CD8-positive, alpha-beta memory T cell (primary cell): ENCODE results near the gene CYP27A1. TPM values are rescaled to one million over a fixed set of nuclear protein-coding genes. Genes with fewer than 3 reads are reported as not detected.
A peak's percentile ranks its signal among the peaks of the same experiment; 100 is the strongest.
"Not testable (repeated sequence)": the region's sequence is repeated elsewhere in the genome, so short reads cannot be mapped to it uniquely, and the experiment has no call there.

Source experiments
- CTCF ChIA-PET: fragments of 350-600 bp; sonication (Branson Sonifier 250); formaldehyde crosslinking; loops from one replicate; lab custom pipeline; 2021; ENCODE audit warnings: antibody characterized with exemption; lab: Charles Lee
- POLR2A ChIA-PET: fragments of 350-600 bp; sonication (Branson Sonifier 250); formaldehyde crosslinking; loops from one replicate; lab custom pipeline; 2021; ENCODE audit warnings: antibody characterized with exemption; lab: Charles Lee
- DNase-seq, 5 donors: peaks; one replicate each; pipeline versions ENCODE4 v3.0.0 to v3.0.0-alpha.2; 2020 to 2022; ENCODE audit warnings: mixed read lengths in 1 of 5
- H3K27ac ChIP-seq: one replicate; pipeline ENCODE4 v1.7.0; 2013; ENCODE audit warnings: low read depth, mild to moderate bottlenecking, low read length, moderate library complexity
- H3K27me3 ChIP-seq: 2 replicates; pipeline ENCODE4 v1.7.0; 2013; ENCODE audit warnings: low read length, mild to moderate bottlenecking; ENCODE audit not compliant: insufficient read depth, poor library complexity, severe bottlenecking
- H3K36me3 ChIP-seq: 2 replicates; pipeline ENCODE4 v1.7.0; 2013; ENCODE audit warnings: mild to moderate bottlenecking, low read length, moderate library complexity; ENCODE audit not compliant: insufficient read depth
- H3K4me1 ChIP-seq: 2 replicates; pipeline ENCODE4 v1.7.0; 2013; ENCODE audit warnings: mild to moderate bottlenecking, low read length, moderate library complexity; ENCODE audit not compliant: insufficient read depth
- H3K4me3 ChIP-seq: 2 replicates; pipeline ENCODE4 v1.7.0; 2013; ENCODE audit warnings: mild to moderate bottlenecking, low read length
- H3K9me3 ChIP-seq: 2 replicates; pipeline ENCODE4 v1.7.0; 2013; ENCODE audit warnings: mild to moderate bottlenecking, low read length
- H3K27ac Mint-ChIP-seq, 8 donors: one replicate each; pipeline ENCODE4 v1.8.0; 2020 to 2021; ENCODE audit warnings: mixed read lengths in 8 of 8, mild to moderate bottlenecking in 6 of 8, inconsistent platforms in 3 of 8, moderate library complexity in 3 of 8
- H3K27me3 Mint-ChIP-seq, 2 donors: one replicate each; pipeline ENCODE4 v1.8.0; 2020 to 2021; ENCODE audit warnings: mixed read lengths in 2 of 2, mild to moderate bottlenecking in 1 of 2, moderate library complexity in 1 of 2
- H3K36me3 Mint-ChIP-seq, 3 donors: one replicate each; pipeline ENCODE4 v1.8.0; 2020 to 2021; ENCODE audit warnings: mixed read lengths in 3 of 3, inconsistent platforms in 1 of 3, mild to moderate bottlenecking in 1 of 3
- H3K4me1 Mint-ChIP-seq, 3 donors: one replicate each; pipeline ENCODE4 v1.8.0; 2020 to 2021; ENCODE audit warnings: mixed read lengths in 3 of 3, inconsistent platforms in 1 of 3, mild to moderate bottlenecking in 1 of 3
- H3K4me3 Mint-ChIP-seq, 7 donors: one replicate each; pipeline ENCODE4 v1.8.0; 2020 to 2021; ENCODE audit warnings: mixed read lengths in 7 of 7, mild to moderate bottlenecking in 6 of 7, moderate library complexity in 4 of 7, inconsistent platforms in 2 of 7
- H3K9me3 Mint-ChIP-seq, 5 donors: one replicate each; pipeline ENCODE4 v1.8.0; 2020 to 2022; ENCODE audit warnings: mixed read lengths in 5 of 5, mild to moderate bottlenecking in 3 of 5, moderate library complexity in 2 of 5, inconsistent platforms in 1 of 5
- polyA plus RNA-seq: library from polyadenylated mRNA; unstranded; fragments of 300-500 nt; fragmentation: Illumina TruSeq; gene quantifications from one replicate; pipeline ENCODE4 v1.2.3, GENCODE V29; 2021
- total RNA-seq, 2 experiments: library from RNA; stranded (reverse); gene quantifications; one replicate each; pipeline ENCODE4 v1.2.3, GENCODE V29; 2021

Gene CYP27A1
- total and polyA plus RNA-seq, 3 experiments from 2014 or later, result 1.2 TPM; not detected in 1

DNA sequence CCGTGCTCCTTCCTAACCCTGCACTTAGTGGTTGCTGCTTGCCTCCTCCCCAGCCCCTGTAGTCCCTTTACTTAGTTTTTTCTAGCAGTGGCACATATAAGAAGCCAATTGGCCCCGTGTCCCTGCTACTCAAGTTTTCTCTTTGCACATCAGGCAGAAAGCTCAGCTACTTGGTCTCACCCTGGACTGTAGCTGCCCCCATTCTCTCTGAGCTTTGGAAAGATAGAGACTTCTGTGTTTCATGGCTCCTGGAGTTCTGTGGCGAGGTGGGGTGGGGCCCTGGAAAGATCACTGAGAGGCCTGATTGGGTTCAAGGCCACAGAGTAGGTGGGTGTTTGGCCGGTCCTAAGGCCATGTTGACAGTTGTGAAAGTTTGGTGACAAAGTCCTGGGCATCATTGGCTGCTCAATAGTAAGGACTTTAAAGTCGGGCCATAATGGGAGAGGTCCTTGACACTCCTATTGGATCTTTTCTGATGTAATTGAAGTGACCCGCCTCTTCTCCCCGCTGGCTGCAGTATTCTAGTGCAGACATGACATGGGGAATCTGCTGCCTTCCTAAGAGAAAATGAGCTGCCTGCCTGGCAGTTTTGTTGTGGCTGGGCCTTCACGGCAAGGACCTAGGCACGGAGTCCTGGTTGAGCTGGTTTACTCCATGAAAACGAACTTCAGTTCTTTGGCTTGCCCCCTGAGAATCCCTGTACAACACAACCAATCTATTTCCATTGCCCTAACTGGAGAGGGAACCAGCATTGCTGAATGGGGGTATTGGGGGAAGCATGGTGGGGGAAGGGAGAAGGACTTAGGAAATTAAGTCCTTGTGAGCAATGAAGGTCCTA, 26.2 kb upstream of the CYP27A1 start:
- no peaks in the 10 kb centered on the region for H3K4me1 ChIP-seq
- POLR2A ChIA-PET, result no interaction called here

DNA sequence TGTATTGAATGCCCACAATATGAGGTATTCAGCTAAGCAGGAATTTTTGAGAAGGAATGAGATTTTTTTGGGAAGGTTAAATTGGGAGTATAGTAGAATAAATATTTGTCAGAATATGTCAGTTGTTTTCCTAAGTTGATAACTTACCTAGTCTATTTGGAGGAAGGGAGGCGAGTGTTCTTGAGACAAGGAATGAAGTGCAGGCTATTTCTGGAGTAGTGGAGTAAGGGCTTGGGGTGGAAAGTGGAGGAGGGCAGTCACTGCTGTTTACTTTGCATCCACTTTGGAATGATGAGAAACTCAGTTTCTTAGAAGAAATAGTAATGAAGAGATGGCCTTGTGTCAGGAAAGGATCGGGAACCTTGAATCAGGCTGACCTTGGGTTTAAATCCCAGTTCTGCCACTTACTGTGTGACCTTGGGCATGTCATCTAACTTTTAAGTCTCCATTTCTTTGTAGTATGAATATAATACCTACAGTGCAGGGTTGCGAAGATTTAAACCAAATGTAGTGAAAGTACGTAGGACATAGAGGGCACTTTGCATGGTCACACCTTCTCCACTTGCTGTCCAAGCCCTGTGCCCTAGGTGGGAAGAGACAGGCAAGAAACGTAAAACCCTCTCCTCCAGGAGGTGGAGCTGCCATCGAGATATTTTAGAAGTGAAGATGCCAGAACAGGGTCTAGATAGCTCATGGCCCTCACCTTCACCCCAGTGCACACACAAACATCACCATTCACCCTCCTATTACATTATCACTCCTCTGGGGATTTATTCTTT, 25.2 kb upstream of the CYP27A1 start:
- no peaks in the 10 kb centered on the region for H3K27me3 ChIP-seq
- H3K4me3 ChIP-seq, result no peak overlapping the region
- Mint-ChIP-seq H3K36me3 (peaks cover 17 to 41% (median 22%) of the 10 kb centered on the region in 3 donors), H3K27ac (peak overlapping the region in 1 of 8 donors; percentile 13), H3K27me3 (no peaks in the 10 kb centered on the region), H3K4me1 (no peaks in the 10 kb centered on the region), H3K9me3 (no peaks in the 10 kb centered on the region), H3K4me3 (no peak overlapping the region)
- H3K36me3 ChIP-seq, result peaks cover 11% of the 10 kb centered on the region
- POLR2A ChIA-PET, result no interaction called here
- DNase-seq, result no peak
- CTCF ChIA-PET, result no interaction called here
- no peaks in the 10 kb centered on the region for H3K4me1 ChIP-seq
- H3K27ac ChIP-seq, result no peak overlapping the region
- H3K9me3 ChIP-seq, result no peaks in the 10 kb centered on the region

More for the DNA sequence above, 26.2 kb upstream of the CYP27A1 start:
- Histone ChIP-seq H3K9me3 (no peaks in the 10 kb centered on the region), H3K27me3 (no peaks in the 10 kb centered on the region), H3K36me3 (peaks cover 11% of the 10 kb centered on the region), H3K4me3 (no peak overlapping the region), H3K27ac (no peak overlapping the region)
- H3K27ac Mint-ChIP-seq, result no peak overlapping the region
- H3K4me3 Mint-ChIP-seq, result peak overlapping the region in 1 of 7 donors; percentile 41
- DNase-seq, result no peak
- H3K9me3 Mint-ChIP-seq, result no peaks in the 10 kb centered on the region
- no peaks in the 10 kb centered on the region for H3K27me3 Mint-ChIP-seq
- no peaks in the 10 kb centered on the region for H3K4me1 Mint-ChIP-seq
- CTCF ChIA-PET, result no interaction called here
- H3K36me3 Mint-ChIP-seq, result peaks cover 17 to 49% (median 25%) of the 10 kb centered on the region in 3 donors

DNA sequence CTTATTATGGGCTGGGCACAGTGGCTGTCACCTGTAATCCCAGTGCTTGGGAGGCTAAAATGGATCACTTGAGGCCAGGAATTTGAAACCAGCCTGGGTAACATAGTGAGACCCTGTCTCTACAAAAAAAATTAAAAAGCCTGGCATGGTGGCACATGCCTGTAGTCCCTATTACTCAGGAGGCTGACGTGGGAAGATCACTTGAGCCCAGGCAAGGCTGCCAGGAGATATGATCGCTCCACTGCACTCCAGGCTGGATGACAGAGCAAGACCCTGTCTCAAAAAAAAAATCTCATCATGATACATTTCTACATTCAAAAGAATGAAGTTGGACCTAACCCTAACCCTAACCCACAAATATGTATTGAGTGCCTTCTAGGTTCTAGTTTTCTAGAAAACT, 20.2 kb upstream of the CYP27A1 start:
- ChIA-PET POLR2A (no interaction called here), CTCF (interaction anchor here (1.3 kb wide), 1 partner anchor 86 kb away, joined by 3 read pairs; no protein-coding TSS in a partner anchor)
- Histone ChIP-seq H3K27ac (no peak overlapping the region), H3K27me3 (no peaks in the 10 kb centered on the region), H3K4me3 (no peak overlapping the region), H3K9me3 (no peaks in the 10 kb centered on the region), H3K4me1 (no peaks in the 10 kb centered on the region), H3K36me3 (no peaks in the 10 kb centered on the region)
- H3K36me3 Mint-ChIP-seq, result peaks cover 0 to 3% (median 1%) of the 10 kb centered on the region in 3 donors
- DNase-seq, result no peak
- no peak overlapping the region for H3K27ac Mint-ChIP-seq
- H3K4me3 Mint-ChIP-seq, result no peak overlapping the region
- no peaks in the 10 kb centered on the region for H3K27me3 Mint-ChIP-seq
- no peaks in the 10 kb centered on the region for H3K4me1 Mint-ChIP-seq
- no peaks in the 10 kb centered on the region for H3K9me3 Mint-ChIP-seq

DNA sequence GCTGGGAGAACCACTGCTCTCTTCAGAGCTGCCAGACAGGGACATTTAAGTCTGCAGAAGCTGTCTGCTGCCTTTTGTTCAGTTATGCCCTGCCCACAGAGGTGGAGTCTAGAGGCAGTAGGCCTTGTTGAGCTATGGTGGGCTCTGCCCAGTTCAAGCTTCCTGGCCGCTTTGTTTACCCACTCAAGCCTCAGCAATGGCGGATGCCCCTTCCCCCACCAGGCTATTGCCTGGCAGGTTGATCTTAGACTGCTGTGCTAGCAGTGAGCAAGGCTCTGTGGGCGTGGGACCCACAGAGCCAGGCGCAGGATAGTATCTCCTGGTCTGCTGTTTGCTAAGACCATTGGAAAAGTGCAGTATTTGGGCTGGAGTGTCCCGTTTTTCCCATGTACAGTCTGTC, 9.2 kb upstream of the CYP27A1 start:
- peaks cover 9 to 50% (median 23%) of the 10 kb centered on the region in 3 donors for H3K36me3 Mint-ChIP-seq
- CTCF ChIA-PET, result not testable (repeated sequence)

DNA sequence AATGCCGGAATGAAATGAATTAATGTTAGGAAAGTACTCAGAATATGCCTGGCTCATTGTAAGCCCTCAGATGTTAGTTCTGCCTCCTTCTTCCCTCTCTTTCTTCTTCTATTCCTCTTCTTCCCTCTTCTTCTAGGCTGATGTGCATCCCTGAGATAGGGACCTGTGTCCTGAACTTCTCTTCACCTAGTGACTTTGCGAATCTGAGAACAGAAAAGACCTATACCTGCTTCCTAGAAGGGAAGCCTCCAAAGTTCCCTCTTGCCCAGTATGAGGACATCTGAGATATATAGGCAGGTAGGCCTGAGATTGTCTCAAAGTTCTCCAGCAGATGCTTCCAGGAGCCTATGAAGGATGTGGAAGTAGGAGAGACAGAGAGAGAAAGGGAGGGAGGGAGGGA, 8.1 kb upstream of the CYP27A1 start:
- Mint-ChIP-seq H3K4me1 (no peaks in the 10 kb centered on the region), H3K27me3 (peaks cover 11% of the 10 kb centered on the region in 2 donors), H3K4me3 (no peak overlapping the region), H3K27ac (no peak overlapping the region), H3K9me3 (peaks cover 6 to 22% (median 19%) of the 10 kb centered on the region in 5 donors), H3K36me3 (peaks cover 13 to 54% (median 26%) of the 10 kb centered on the region in 3 donors)
- H3K27ac ChIP-seq, result no peak overlapping the region
- H3K4me1 ChIP-seq, result no peaks in the 10 kb centered on the region
- no peaks in the 10 kb centered on the region for H3K9me3 ChIP-seq
- POLR2A ChIA-PET, result no interaction called here
- DNase-seq, result no peak
- H3K27me3 ChIP-seq, result no peaks in the 10 kb centered on the region
- no peak overlapping the region for H3K4me3 ChIP-seq
- H3K36me3 ChIP-seq, result no peaks in the 10 kb centered on the region
- CTCF ChIA-PET, result no interaction called here

More for the DNA sequence above, 9.2 kb upstream of the CYP27A1 start:
- H3K27me3 ChIP-seq, H3K36me3 ChIP-seq, H3K4me3 ChIP-seq, H3K27me3 Mint-ChIP-seq, DNase-seq, H3K27ac ChIP-seq, H3K9me3 ChIP-seq, H3K4me3 Mint-ChIP-seq, POLR2A ChIA-PET, H3K27ac Mint-ChIP-seq, H3K4me1 Mint-ChIP-seq, H3K4me1 ChIP-seq: not testable (repeated sequence)
- peaks cover 6 to 18% (median 16%) of the 10 kb centered on the region in 5 donors for H3K9me3 Mint-ChIP-seq

DNA sequence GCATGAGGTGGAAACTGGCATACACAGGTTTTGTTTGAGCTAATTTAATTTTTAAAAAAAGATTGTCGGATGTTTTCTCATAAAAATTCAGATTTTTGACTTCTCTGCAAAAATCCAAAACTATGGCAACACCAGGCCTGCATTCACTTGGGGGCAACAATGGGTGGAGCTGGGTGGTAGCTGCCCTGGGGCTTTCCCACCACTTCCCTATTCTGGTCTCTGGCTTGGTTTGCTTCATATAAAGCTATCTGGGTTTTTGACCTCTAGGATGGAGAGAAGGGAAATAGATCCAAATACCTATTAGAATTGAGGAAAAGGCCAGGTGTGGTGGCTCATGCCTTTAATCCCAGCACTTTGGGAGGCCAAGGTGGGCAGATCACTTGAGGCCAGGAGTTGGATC, 5.5 kb upstream of the CYP27A1 start:
- CTCF ChIA-PET, result no interaction called here
- no peak overlapping the region for H3K27ac ChIP-seq
- peaks cover 0 to 5% (median 0%) of the 10 kb centered on the region in 3 donors for H3K4me1 Mint-ChIP-seq

DNA sequence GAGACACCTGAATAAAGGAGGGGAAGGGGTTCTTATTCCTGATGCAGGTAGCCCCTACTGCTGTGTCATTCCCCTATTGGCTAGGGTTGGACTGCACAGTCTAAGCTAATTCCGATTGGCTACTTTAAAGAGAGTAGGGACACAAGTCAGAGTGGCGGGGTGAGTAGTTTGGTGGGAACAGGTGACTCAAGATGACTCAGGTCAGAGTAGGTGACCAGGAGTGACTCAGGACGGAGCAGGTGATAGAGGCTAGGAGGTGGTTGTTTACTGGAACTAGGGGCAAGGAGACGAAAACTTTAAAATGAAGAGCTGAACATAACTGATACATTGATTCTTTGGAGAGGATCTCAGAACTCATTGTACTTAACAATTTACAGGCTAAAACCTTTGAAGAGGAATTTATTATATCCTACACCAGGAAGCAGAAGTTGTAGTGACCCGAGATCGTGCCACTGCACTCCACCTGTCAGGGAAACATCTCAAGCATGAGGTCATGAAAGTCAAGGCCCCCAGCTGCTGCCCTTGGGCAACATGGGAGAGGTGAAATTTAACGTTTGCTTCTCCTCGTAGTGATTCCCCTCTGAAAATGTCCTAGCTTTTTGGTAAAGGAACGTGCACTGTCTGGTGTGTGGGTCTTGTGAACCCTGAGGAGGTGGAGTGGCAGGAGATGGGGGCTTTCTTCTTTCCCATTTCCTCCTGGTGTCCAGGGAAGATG, 4.5 kb upstream of the CYP27A1 start:
- Mint-ChIP-seq H3K27ac (no peak overlapping the region), H3K4me3 (peak overlapping the region in 1 of 7 donors; percentile 10), H3K27me3 (peaks cover 27 to 40% of the 10 kb centered on the region in 2 donors), H3K4me1 (peaks cover 0 to 6% (median 1%) of the 10 kb centered on the region in 3 donors), H3K36me3 (peaks cover 14 to 49% (median 15%) of the 10 kb centered on the region in 3 donors), H3K9me3 (peaks cover 6 to 24% (median 17%) of the 10 kb centered on the region in 5 donors)
- no peaks in the 10 kb centered on the region for H3K36me3 ChIP-seq
- no peaks in the 10 kb centered on the region for H3K9me3 ChIP-seq
- no peaks in the 10 kb centered on the region for H3K4me1 ChIP-seq
- CTCF ChIA-PET, result no interaction called here
- no peak overlapping the region for H3K27ac ChIP-seq
- H3K4me3 ChIP-seq, result no peak overlapping the region
- no peak for DNase-seq
- POLR2A ChIA-PET, result no interaction called here
- H3K27me3 ChIP-seq, result peaks cover 6% of the 10 kb centered on the region

More for the DNA sequence above, 5.5 kb upstream of the CYP27A1 start:
- Histone ChIP-seq H3K27me3 (peaks cover 4% of the 10 kb centered on the region), H3K4me3 (no peak overlapping the region), H3K9me3 (no peaks in the 10 kb centered on the region), H3K4me1 (no peaks in the 10 kb centered on the region), H3K36me3 (no peaks in the 10 kb centered on the region)
- Mint-ChIP-seq H3K4me3 (no peak overlapping the region), H3K9me3 (peaks cover 6 to 24% (median 17%) of the 10 kb centered on the region in 5 donors), H3K27me3 (peaks cover 24 to 35% of the 10 kb centered on the region in 2 donors), H3K36me3 (peaks cover 15 to 56% (median 19%) of the 10 kb centered on the region in 3 donors), H3K27ac (no peak overlapping the region)
- POLR2A ChIA-PET, result no interaction called here
- no peak for DNase-seq
